Vagina (tissue), 2 donors: ENCODE results near the gene EGR2.

Source experiments
- CTCF ChIP-seq, 3 experiments: fragments of 450-650 bp in 2 of 3; fragments of 200-600 bp in 1 of 3; sonication (generic) in 1 of 3; IDR thresholded peaks; one replicate each; pipeline ENCODE4 v1.5.1; 2017 to 2019; ENCODE audit warnings: antibody characterized with exemption in 3 of 3, mild to moderate bottlenecking in 2 of 3, moderate library complexity in 2 of 3
- POLR2A ChIP-seq, 2 donors: fragments of 450-650 bp; IDR thresholded peaks; one replicate each; pipeline ENCODE4 v1.6.1; 2017; ENCODE audit warnings: antibody characterized with exemption in 2 of 2, mild to moderate bottlenecking in 2 of 2, moderate library complexity in 2 of 2
- POLR2AphosphoS5 ChIP-seq, 2 donors: sonication (generic); formaldehyde crosslinking; IDR thresholded peaks; one replicate each; pipeline ENCODE4 v1.9.0; 2017; ENCODE audit warnings: antibody characterized with exemption in 2 of 2, mild to moderate bottlenecking in 2 of 2, low read depth in 1 of 2; ENCODE audit not compliant: insufficient read depth in 1 of 2

GRCh38 chr10:62829622-62830021 is 13.5 kb upstream of the EGR2 start:
- TF ChIP-seq CTCF (IDR thresholded peaks at IDR 0.05) (no peak), POLR2AphosphoS5 (IDR thresholded peaks at IDR 0.05; ENCODE audit: insufficient read depth in 1 of 2, low read depth in 1 of 2) (no peak), POLR2A (IDR thresholded peaks at IDR 0.05) (no peak)
